Liver (tissue), 3 donors: ENCODE results near the gene SLC9B1.

Experiments
- CTCF ChIP-seq: fragments of 150-350 bp; IDR thresholded peaks from 2 replicates; pipeline ENCODE4 v1.5.1; 2017; ENCODE audit warnings: improper control_type of control experiment, low read depth, low read length; ENCODE audit not compliant: missing input control
- EGR1 ChIP-seq, 2 donors: IDR thresholded peaks; 2 replicates each; pipeline ENCODE4 v1.6.1; 2016 to 2018; ENCODE audit warnings: antibody characterized with exemption in 2 of 2, low read depth in 2 of 2
- GABPA ChIP-seq, 2 donors: IDR thresholded peaks in 1 of 2; conservative IDR thresholded peaks in 1 of 2; 2 replicates each; pipeline ENCODE4 v1.6.1; 2016; ENCODE audit warnings: antibody characterized with exemption in 2 of 2, mild to moderate bottlenecking in 1 of 2, moderate library complexity in 1 of 2
- HNF4A ChIP-seq, 2 donors: conservative IDR thresholded peaks; 2 replicates each; pipeline ENCODE4 v1.6.1; 2016; ENCODE audit warnings: antibody characterized with exemption in 2 of 2, mild to moderate bottlenecking in 2 of 2
- MAX ChIP-seq: IDR thresholded peaks from 2 replicates; pipeline ENCODE4 v1.6.1; 2016; ENCODE audit warnings: antibody characterized with exemption
- RAD21 ChIP-seq, 2 donors: IDR thresholded peaks; 2 replicates each; pipeline ENCODE4 v1.6.1; 2016; ENCODE audit warnings: antibody characterized with exemption in 2 of 2, mild to moderate bottlenecking in 2 of 2
- REST ChIP-seq: IDR thresholded peaks from 2 replicates; pipeline ENCODE4 v1.6.1; 2016; ENCODE audit warnings: antibody characterized with exemption, mild to moderate bottlenecking
- SP1 ChIP-seq: IDR thresholded peaks from 2 replicates; pipeline ENCODE4 v1.6.1; 2018; ENCODE audit warnings: antibody characterized with exemption, mild to moderate bottlenecking
- YY1 ChIP-seq: IDR thresholded peaks from 2 replicates; pipeline ENCODE4 v1.6.1; 2016; ENCODE audit warnings: antibody characterized with exemption, mild to moderate bottlenecking
- donor health status: healthy.
- donor health status: healthy.

- no peak for TF ChIP-seq CTCF
- TF ChIP-seq RAD21 (IDR thresholded peaks at IDR 0.05): no peak
- no peak for TF ChIP-seq GABPA (IDR thresholded peaks at IDR 0.05 in 1 of 2, conservative IDR thresholded peaks at IDR 0.05 in 1 of 2)
- no peak for TF ChIP-seq SP1
- peak in 1 of 2 donors; percentile 7 for TF ChIP-seq HNF4A (conservative IDR thresholded peaks at IDR 0.05)
- no peak for TF ChIP-seq MAX
- TF ChIP-seq REST: no peak
- TF ChIP-seq YY1: no peak
- TF ChIP-seq EGR1 (IDR thresholded peaks at IDR 0.05; ENCODE audit: low read depth in 2 of 2): no peak
Measured at GRCh38 chr4:102862747-102863146, 156.8 kb downstream of the SLC9B1 start.
